DND-41 (cell line): ENCODE measurements around the gene SLC1A2.

Experiments
- EZH2 ChIP-seq: IDR thresholded peaks from 3 replicates; pipeline ENCODE4 v1.6.1; 2012; ENCODE audit warnings: borderline replicate concordance, low read depth, mild to moderate bottlenecking, moderate library complexity, low read length, inconsistent platforms; ENCODE audit not compliant: severe bottlenecking
- TF ChIP-seq, protein P1 (sequence below): IDR thresholded peaks from 2 replicates; pipeline ENCODE4 v1.5.1; 2012; ENCODE audit warnings: borderline replicate concordance, low read length, moderate library complexity, mild to moderate bottlenecking; ENCODE audit not compliant: poor library complexity, severe bottlenecking; ENCODE audit errors: extremely low read depth

GRCh38 chr11:35389897-35390465 is 29.4 kb downstream of the SLC1A2 start:
- TF ChIP-seq, protein P1, sequence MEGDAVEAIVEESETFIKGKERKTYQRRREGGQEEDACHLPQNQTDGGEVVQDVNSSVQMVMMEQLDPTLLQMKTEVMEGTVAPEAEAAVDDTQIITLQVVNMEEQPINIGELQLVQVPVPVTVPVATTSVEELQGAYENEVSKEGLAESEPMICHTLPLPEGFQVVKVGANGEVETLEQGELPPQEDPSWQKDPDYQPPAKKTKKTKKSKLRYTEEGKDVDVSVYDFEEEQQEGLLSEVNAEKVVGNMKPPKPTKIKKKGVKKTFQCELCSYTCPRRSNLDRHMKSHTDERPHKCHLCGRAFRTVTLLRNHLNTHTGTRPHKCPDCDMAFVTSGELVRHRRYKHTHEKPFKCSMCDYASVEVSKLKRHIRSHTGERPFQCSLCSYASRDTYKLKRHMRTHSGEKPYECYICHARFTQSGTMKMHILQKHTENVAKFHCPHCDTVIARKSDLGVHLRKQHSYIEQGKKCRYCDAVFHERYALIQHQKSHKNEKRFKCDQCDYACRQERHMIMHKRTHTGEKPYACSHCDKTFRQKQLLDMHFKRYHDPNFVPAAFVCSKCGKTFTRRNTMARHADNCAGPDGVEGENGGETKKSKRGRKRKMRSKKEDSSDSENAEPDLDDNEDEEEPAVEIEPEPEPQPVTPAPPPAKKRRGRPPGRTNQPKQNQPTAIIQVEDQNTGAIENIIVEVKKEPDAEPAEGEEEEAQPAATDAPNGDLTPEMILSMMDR, result no peak
- TF ChIP-seq EZH2, result no peak
